ENCODE results near the gene TSPAN9.

Gene TSPAN9

GRCh38 chr12:3279415-3279780, 202.2 kb downstream of the TSPAN9 start:
- H3K9me3 ChIP-seq (ENCODE audit: control insufficient read depth in 2 of 2, low read length in 2 of 2), result no peaks in the 10 kb centered on the region
- no peaks in the 10 kb centered on the region for H3K27me3 ChIP-seq (ENCODE audit: control insufficient read depth in 1 of 2, insufficient read depth in 2 of 2, low read length in 2 of 2)
- H3K9ac ChIP-seq (ENCODE audit: low read length in 2 of 2), result no peak overlapping the region
- no peak overlapping the region for H3K27ac ChIP-seq (ENCODE audit: low read length)
- H3K36me3 ChIP-seq (ENCODE audit: control insufficient read depth in 2 of 2, insufficient read depth in 2 of 2, low read length in 2 of 2), result peaks cover 5 to 15% of the 10 kb centered on the region in 2 donors
- no peak overlapping the region for H3K4me3 ChIP-seq (ENCODE audit: low read length in 2 of 2)
- peaks cover 16% of the 10 kb centered on the region for H3K4me1 ChIP-seq (ENCODE audit: control insufficient read depth, insufficient read depth, low read length)

GRCh38 chr12:3279832-3280231, 202.7 kb downstream of the TSPAN9 start:
- peaks cover 5 to 15% of the 10 kb centered on the region in 2 donors for H3K36me3 ChIP-seq (ENCODE audit: control insufficient read depth in 2 of 2, insufficient read depth in 2 of 2, low read length in 2 of 2)
- no peak overlapping the region for H3K27ac ChIP-seq (ENCODE audit: low read length)
- no peaks in the 10 kb centered on the region for H3K9me3 ChIP-seq (ENCODE audit: control insufficient read depth in 2 of 2, low read length in 2 of 2)
- peaks cover 12% of the 10 kb centered on the region for H3K4me1 ChIP-seq (ENCODE audit: control insufficient read depth, insufficient read depth, low read length)
- no peak overlapping the region for H3K4me3 ChIP-seq (ENCODE audit: low read length in 2 of 2)
- H3K27me3 ChIP-seq (ENCODE audit: control insufficient read depth in 1 of 2, insufficient read depth in 2 of 2, low read length in 2 of 2), result no peaks in the 10 kb centered on the region
- H3K9ac ChIP-seq (ENCODE audit: low read length in 2 of 2), result no peak overlapping the region

- Histone ChIP-seq H3K36me3 (ENCODE audit: control insufficient read depth in 2 of 2, insufficient read depth in 2 of 2, low read length in 2 of 2) (peaks cover 5 to 15% of the 10 kb centered on the region in 2 donors), H3K4me3 (ENCODE audit: low read length in 2 of 2) (no peak overlapping the region), H3K9me3 (ENCODE audit: control insufficient read depth in 2 of 2, low read length in 2 of 2) (no peaks in the 10 kb centered on the region), H3K27me3 (ENCODE audit: control insufficient read depth in 1 of 2, insufficient read depth in 2 of 2, low read length in 2 of 2) (no peaks in the 10 kb centered on the region), H3K4me1 (ENCODE audit: control insufficient read depth, insufficient read depth, low read length) (peaks cover 7% of the 10 kb centered on the region), H3K27ac (ENCODE audit: low read length) (no peak overlapping the region), H3K9ac (ENCODE audit: low read length in 2 of 2) (no peak overlapping the region)
Observed at GRCh38 chr12:3280967-3281366, 203.8 kb downstream of the TSPAN9 start.

DNA sequence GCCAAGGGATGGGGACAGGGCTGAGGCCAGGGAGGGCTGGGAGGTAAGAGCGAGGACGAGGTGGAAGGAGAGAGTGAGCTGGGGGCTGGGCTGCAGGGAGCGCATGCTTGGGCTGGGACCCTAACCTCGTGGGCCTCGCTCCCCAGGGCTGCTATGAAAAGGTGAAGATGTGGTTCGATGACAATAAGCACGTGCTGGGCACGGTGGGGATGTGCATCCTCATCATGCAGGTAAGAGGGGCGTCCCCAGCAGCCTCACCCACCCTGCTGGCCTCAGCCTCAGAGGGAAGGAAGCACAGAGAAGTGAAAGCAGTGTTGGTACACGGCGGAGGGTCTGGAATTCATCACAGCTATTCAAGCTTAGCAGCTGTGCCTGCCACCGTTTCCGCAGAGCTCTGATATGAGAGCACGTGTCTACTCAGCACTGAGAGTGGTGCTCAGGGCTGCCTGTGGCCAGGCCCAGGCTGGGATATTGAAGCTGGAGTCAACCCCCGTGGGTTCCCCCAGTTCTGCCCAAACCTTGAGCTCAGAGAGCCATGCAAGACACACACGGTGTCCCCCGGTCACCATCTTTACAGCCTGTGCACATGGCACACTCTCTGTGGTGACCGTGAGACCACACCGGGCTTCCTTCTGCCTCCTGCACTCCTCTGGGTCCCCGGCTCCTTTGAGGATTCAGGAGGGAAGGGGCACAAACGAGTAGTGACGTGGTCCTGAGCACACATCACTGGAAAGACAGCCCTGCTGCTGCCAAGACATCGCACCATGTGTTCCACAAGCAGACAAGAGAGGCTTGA, 204.6 kb downstream of the TSPAN9 start:
- no peaks in the 10 kb centered on the region for H3K27me3 ChIP-seq (ENCODE audit: control insufficient read depth in 1 of 2, insufficient read depth in 2 of 2, low read length in 2 of 2)
- H3K9ac ChIP-seq (ENCODE audit: low read length in 2 of 2), result no peak overlapping the region
- H3K9me3 ChIP-seq (ENCODE audit: control insufficient read depth in 2 of 2, low read length in 2 of 2), result no peaks in the 10 kb centered on the region
- H3K4me3 ChIP-seq (ENCODE audit: low read length in 2 of 2), result no peak overlapping the region
- H3K36me3 ChIP-seq (ENCODE audit: control insufficient read depth in 2 of 2, insufficient read depth in 2 of 2, low read length in 2 of 2), result peaks cover 5 to 15% of the 10 kb centered on the region in 2 donors
- no peak overlapping the region for H3K27ac ChIP-seq (ENCODE audit: low read length)
- peaks cover 7% of the 10 kb centered on the region for H3K4me1 ChIP-seq (ENCODE audit: control insufficient read depth, insufficient read depth, low read length)

GRCh38 chr12:3282384-3282670, 205.1 kb downstream of the TSPAN9 start:
- Histone ChIP-seq H3K4me3 (ENCODE audit: low read length in 2 of 2) (no peak overlapping the region), H3K36me3 (ENCODE audit: control insufficient read depth in 2 of 2, insufficient read depth in 2 of 2, low read length in 2 of 2) (peaks cover 5 to 15% of the 10 kb centered on the region in 2 donors), H3K4me1 (ENCODE audit: control insufficient read depth, insufficient read depth, low read length) (peaks cover 7% of the 10 kb centered on the region), H3K9me3 (ENCODE audit: control insufficient read depth in 2 of 2, low read length in 2 of 2) (no peaks in the 10 kb centered on the region), H3K9ac (ENCODE audit: low read length in 2 of 2) (no peak overlapping the region), H3K27me3 (ENCODE audit: control insufficient read depth in 1 of 2, insufficient read depth in 2 of 2, low read length in 2 of 2) (no peaks in the 10 kb centered on the region), H3K27ac (ENCODE audit: low read length) (no peak overlapping the region)

- H3K4me1 ChIP-seq (ENCODE audit: control insufficient read depth, insufficient read depth, low read length), result peaks cover 7% of the 10 kb centered on the region
- no peak overlapping the region for H3K27ac ChIP-seq (ENCODE audit: low read length)
- no peak overlapping the region for H3K9ac ChIP-seq (ENCODE audit: low read length in 2 of 2)
- H3K36me3 ChIP-seq (ENCODE audit: control insufficient read depth in 2 of 2, insufficient read depth in 2 of 2, low read length in 2 of 2), result peaks cover 5 to 16% of the 10 kb centered on the region in 2 donors
- H3K9me3 ChIP-seq (ENCODE audit: control insufficient read depth in 2 of 2, low read length in 2 of 2), result no peaks in the 10 kb centered on the region
- H3K4me3 ChIP-seq (ENCODE audit: low read length in 2 of 2), result no peak overlapping the region
- H3K27me3 ChIP-seq (ENCODE audit: control insufficient read depth in 1 of 2, insufficient read depth in 2 of 2, low read length in 2 of 2), result no peaks in the 10 kb centered on the region
Observed at GRCh38 chr12:3283137-3283680, 206.0 kb downstream of the TSPAN9 start.

- Histone ChIP-seq H3K4me1 (ENCODE audit: control insufficient read depth, insufficient read depth, low read length) (peaks cover 7% of the 10 kb centered on the region), H3K9me3 (ENCODE audit: control insufficient read depth in 2 of 2, low read length in 2 of 2) (no peaks in the 10 kb centered on the region), H3K4me3 (ENCODE audit: low read length in 2 of 2) (no peak overlapping the region), H3K9ac (ENCODE audit: low read length in 2 of 2) (no peak overlapping the region), H3K36me3 (ENCODE audit: control insufficient read depth in 2 of 2, insufficient read depth in 2 of 2, low read length in 2 of 2) (peaks cover 5 to 12% of the 10 kb centered on the region in 2 donors), H3K27ac (ENCODE audit: low read length) (no peak overlapping the region), H3K27me3 (ENCODE audit: control insufficient read depth in 1 of 2, insufficient read depth in 2 of 2, low read length in 2 of 2) (no peaks in the 10 kb centered on the region)
Observed at GRCh38 chr12:3284405-3284804, 207.2 kb downstream of the TSPAN9 start.

- H3K9me3 ChIP-seq (ENCODE audit: control insufficient read depth in 2 of 2, low read length in 2 of 2), result no peaks in the 10 kb centered on the region
- peaks cover 5 to 12% of the 10 kb centered on the region in 2 donors for H3K36me3 ChIP-seq (ENCODE audit: control insufficient read depth in 2 of 2, insufficient read depth in 2 of 2, low read length in 2 of 2)
- no peak overlapping the region for H3K9ac ChIP-seq (ENCODE audit: low read length in 2 of 2)
- peaks cover 7% of the 10 kb centered on the region for H3K4me1 ChIP-seq (ENCODE audit: control insufficient read depth, insufficient read depth, low read length)
- no peaks in the 10 kb centered on the region for H3K27me3 ChIP-seq (ENCODE audit: control insufficient read depth in 1 of 2, insufficient read depth in 2 of 2, low read length in 2 of 2)
- H3K27ac ChIP-seq (ENCODE audit: low read length), result no peak overlapping the region
- H3K4me3 ChIP-seq (ENCODE audit: low read length in 2 of 2), result no peak overlapping the region
Observed at GRCh38 chr12:3285570-3285969, 208.4 kb downstream of the TSPAN9 start.

DNA sequence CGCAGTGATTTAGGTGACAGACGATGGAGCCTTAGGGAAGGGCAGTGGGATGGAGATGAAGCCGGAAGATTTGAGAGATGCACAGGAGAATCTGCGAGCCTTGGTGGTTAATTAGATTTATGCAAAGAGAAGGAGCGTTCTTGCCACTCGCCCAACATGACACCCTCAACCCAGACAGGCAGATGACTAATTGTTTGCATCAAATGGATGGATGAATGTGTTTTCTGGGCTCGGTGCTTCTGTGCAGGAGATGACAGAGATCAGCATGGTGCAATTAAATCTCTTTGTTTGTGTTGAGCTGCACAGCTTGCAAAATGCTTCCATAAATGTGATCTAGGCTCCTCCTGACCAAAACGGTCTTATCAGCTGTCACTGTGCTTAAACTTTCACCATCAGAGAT, 211.5 kb downstream of the TSPAN9 start:
- Histone ChIP-seq H3K9me3 (ENCODE audit: control insufficient read depth in 2 of 2, low read length in 2 of 2) (no peaks in the 10 kb centered on the region), H3K36me3 (ENCODE audit: control insufficient read depth in 2 of 2, insufficient read depth in 2 of 2, low read length in 2 of 2) (peaks cover 0 to 4% of the 10 kb centered on the region in 2 donors), H3K27me3 (ENCODE audit: control insufficient read depth in 1 of 2, insufficient read depth in 2 of 2, low read length in 2 of 2) (no peaks in the 10 kb centered on the region), H3K4me3 (ENCODE audit: low read length in 2 of 2) (no peak overlapping the region), H3K9ac (ENCODE audit: low read length in 2 of 2) (no peak overlapping the region), H3K27ac (ENCODE audit: low read length) (no peak overlapping the region), H3K4me1 (ENCODE audit: control insufficient read depth, insufficient read depth, low read length) (no peaks in the 10 kb centered on the region)

DNA sequence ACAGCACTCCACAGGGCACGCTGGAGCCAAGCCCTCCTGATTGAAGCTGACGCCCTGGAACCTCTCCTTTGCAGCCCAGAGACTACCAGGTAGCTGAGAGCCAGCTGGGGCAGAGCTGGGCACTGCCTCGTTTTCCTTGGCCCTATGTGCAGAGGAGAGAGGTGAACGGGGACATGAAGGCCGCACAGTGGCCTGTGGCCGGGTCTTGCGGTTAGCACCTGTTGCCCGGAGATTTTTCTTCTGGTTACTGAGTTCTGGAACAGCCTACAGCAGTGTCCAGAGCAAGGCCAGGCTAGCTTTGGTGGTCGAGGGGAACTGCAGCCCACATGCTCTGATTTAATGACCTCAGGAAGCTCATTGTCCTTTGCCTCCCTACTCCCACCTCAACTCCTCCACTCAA, 212.5 kb downstream of the TSPAN9 start:
- H3K9me3 ChIP-seq (ENCODE audit: control insufficient read depth in 2 of 2, low read length in 2 of 2), result no peaks in the 10 kb centered on the region
- peaks cover 9% of the 10 kb centered on the region for H3K4me1 ChIP-seq (ENCODE audit: control insufficient read depth, insufficient read depth, low read length)
- no peak overlapping the region for H3K9ac ChIP-seq (ENCODE audit: low read length in 2 of 2)
- no peaks in the 10 kb centered on the region for H3K27me3 ChIP-seq (ENCODE audit: control insufficient read depth in 1 of 2, insufficient read depth in 2 of 2, low read length in 2 of 2)
- no peak overlapping the region for H3K27ac ChIP-seq (ENCODE audit: low read length)
- H3K36me3 ChIP-seq (ENCODE audit: control insufficient read depth in 2 of 2, insufficient read depth in 2 of 2, low read length in 2 of 2), result peaks cover 0 to 2% of the 10 kb centered on the region in 2 donors
- H3K4me3 ChIP-seq (ENCODE audit: low read length in 2 of 2), result no peak overlapping the region

- Histone ChIP-seq H3K27ac (ENCODE audit: low read length) (no peak overlapping the region), H3K4me3 (ENCODE audit: low read length in 2 of 2) (no peak overlapping the region), H3K36me3 (ENCODE audit: control insufficient read depth in 2 of 2, insufficient read depth in 2 of 2, low read length in 2 of 2) (peaks cover 0 to 2% of the 10 kb centered on the region in 2 donors), H3K27me3 (ENCODE audit: control insufficient read depth in 1 of 2, insufficient read depth in 2 of 2, low read length in 2 of 2) (no peaks in the 10 kb centered on the region), H3K4me1 (ENCODE audit: control insufficient read depth, insufficient read depth, low read length) (peaks cover 13% of the 10 kb centered on the region), H3K9me3 (ENCODE audit: control insufficient read depth in 2 of 2, low read length in 2 of 2) (no peaks in the 10 kb centered on the region), H3K9ac (ENCODE audit: low read length in 2 of 2) (no peak overlapping the region)
Observed at GRCh38 chr12:3291939-3292338, 214.8 kb downstream of the TSPAN9 start.

Data from stomach smooth muscle (tissue), 2 donors.